DOHH2 (cell line): Measurements from ENCODE around the gene B4GALT3.

Experiments used
- H3F3A ChIP-seq: fragments of 200-600 bp; sonication (generic), shearing (Covaris generic); 2 replicates; pipeline ENCODE4 v1.6.0; 2016; ENCODE audit warnings: antibody characterized with exemption, mild to moderate bottlenecking; ENCODE audit not compliant: control insufficient read depth, insufficient read depth
- H3K27ac ChIP-seq: fragments of 200-600 bp; sonication (generic); 2 replicates; pipeline ENCODE4 v1.5.1; 2014; ENCODE audit warnings: low read depth, mild to moderate bottlenecking, low read length, moderate library complexity
- H3K27me3 ChIP-seq: fragments of 200-600 bp; sonication (generic); 2 replicates; pipeline ENCODE4 v1.6.1; 2014; ENCODE audit warnings: mild to moderate bottlenecking, low read length, mixed read lengths; ENCODE audit not compliant: control insufficient read depth
- H3K36me3 ChIP-seq: fragments of 200-600 bp; sonication (generic); 2 replicates; pipeline ENCODE4 v1.6.1; 2014; ENCODE audit warnings: mild to moderate bottlenecking, low read length, moderate library complexity, mixed read lengths; ENCODE audit not compliant: control insufficient read depth
- H3K4me1 ChIP-seq: fragments of 200-600 bp; sonication (generic); 2 replicates; pipeline ENCODE4 v1.6.1; 2014; ENCODE audit warnings: mild to moderate bottlenecking, low read length, mixed read lengths; ENCODE audit not compliant: control insufficient read depth
- H3K4me2 ChIP-seq: fragments of 200-600 bp; sonication (generic); 2 replicates; pipeline ENCODE4 v1.6.0; 2014; ENCODE audit warnings: mild to moderate bottlenecking, low read length, moderate library complexity
- H3K4me3 ChIP-seq: fragments of 200-600 bp; sonication (generic); 2 replicates; pipeline ENCODE4 v1.5.1; 2014; ENCODE audit warnings: mild to moderate bottlenecking, low read length, mixed read lengths
- H3K79me2 ChIP-seq: fragments of 200-600 bp; sonication (generic); 2 replicates; pipeline ENCODE4 v1.6.1; 2014; ENCODE audit warnings: mild to moderate bottlenecking, low read length, mixed read lengths; ENCODE audit not compliant: control insufficient read depth
- H3K9me2 ChIP-seq: fragments of 200-600 bp; sonication (generic); replicated peaks from 2 replicates; pipeline ENCODE4 v1.6.1; 2014; ENCODE audit warnings: mild to moderate bottlenecking, low read length, mixed read lengths; ENCODE audit not compliant: control insufficient read depth
- H3K9me3 ChIP-seq: fragments of 200-600 bp; sonication (generic); 2 replicates; pipeline ENCODE4 v1.6.1; 2014; ENCODE audit warnings: antibody characterized with exemption, low read length, mixed read lengths; ENCODE audit not compliant: control insufficient read depth, insufficient read depth
- H4K20me1 ChIP-seq: fragments of 200-600 bp; sonication (generic); 2 replicates; pipeline ENCODE4 v1.6.0; 2014; ENCODE audit warnings: low read depth, mild to moderate bottlenecking, antibody characterized with exemption, low read length, moderate library complexity; ENCODE audit not compliant: control insufficient read depth, insufficient read depth
- EZH2phosphoT487 ChIP-seq: fragments of 200-600 bp; sonication (generic); IDR thresholded peaks from 2 replicates; pipeline ENCODE4 v1.6.1; 2017; ENCODE audit warnings: borderline replicate concordance, mild to moderate bottlenecking, antibody characterized with exemption, low read length, moderate library complexity, mixed read lengths
- TF ChIP-seq, protein P1 (sequence below): fragments of 200-600 bp; sonication (generic); IDR thresholded peaks from one replicate; pipeline ENCODE4 v1.5.1; 2014; ENCODE audit warnings: antibody characterized with exemption, mild to moderate bottlenecking, low read depth, low read length; ENCODE audit not compliant: poor library complexity, severe bottlenecking

B4GALT3 gene

GRCh38 chr1:161196521-161197451, 19.5 kb upstream of the B4GALT3 start:
- H3K27ac ChIP-seq, result no peak overlapping the region

GRCh38 chr1:161196111-161196510, 18.8 kb upstream of the B4GALT3 start:
- H4K20me1 ChIP-seq, result no peaks in the 10 kb centered on the region
- no peaks in the 10 kb centered on the region for H3K79me2 ChIP-seq
- peaks cover 39% of the 10 kb centered on the region for H3K4me1 ChIP-seq
- H3F3A ChIP-seq, result 0 out of 2 replicates have a peak, but pooled peaks cover 3% of the 10 kb centered on the region
- no peak overlapping the region for H3K27ac ChIP-seq
- no peak overlapping the region for H3K4me2 ChIP-seq
- no peaks in the 10 kb centered on the region for H3K9me3 ChIP-seq
- no peaks in the 10 kb centered on the region for H3K27me3 ChIP-seq
- no peak overlapping the region for H3K4me3 ChIP-seq
- H3K9me2 ChIP-seq, result no peaks in the 10 kb centered on the region
- no peaks in the 10 kb centered on the region for H3K36me3 ChIP-seq
- no peak for TF ChIP-seq EZH2phosphoT487
- TF ChIP-seq, protein P1, sequence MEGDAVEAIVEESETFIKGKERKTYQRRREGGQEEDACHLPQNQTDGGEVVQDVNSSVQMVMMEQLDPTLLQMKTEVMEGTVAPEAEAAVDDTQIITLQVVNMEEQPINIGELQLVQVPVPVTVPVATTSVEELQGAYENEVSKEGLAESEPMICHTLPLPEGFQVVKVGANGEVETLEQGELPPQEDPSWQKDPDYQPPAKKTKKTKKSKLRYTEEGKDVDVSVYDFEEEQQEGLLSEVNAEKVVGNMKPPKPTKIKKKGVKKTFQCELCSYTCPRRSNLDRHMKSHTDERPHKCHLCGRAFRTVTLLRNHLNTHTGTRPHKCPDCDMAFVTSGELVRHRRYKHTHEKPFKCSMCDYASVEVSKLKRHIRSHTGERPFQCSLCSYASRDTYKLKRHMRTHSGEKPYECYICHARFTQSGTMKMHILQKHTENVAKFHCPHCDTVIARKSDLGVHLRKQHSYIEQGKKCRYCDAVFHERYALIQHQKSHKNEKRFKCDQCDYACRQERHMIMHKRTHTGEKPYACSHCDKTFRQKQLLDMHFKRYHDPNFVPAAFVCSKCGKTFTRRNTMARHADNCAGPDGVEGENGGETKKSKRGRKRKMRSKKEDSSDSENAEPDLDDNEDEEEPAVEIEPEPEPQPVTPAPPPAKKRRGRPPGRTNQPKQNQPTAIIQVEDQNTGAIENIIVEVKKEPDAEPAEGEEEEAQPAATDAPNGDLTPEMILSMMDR, result no peak

More at GRCh38 chr1:161196521-161197451, 19.5 kb upstream of the B4GALT3 start:
- TF ChIP-seq EZH2phosphoT487, result no peak
- TF ChIP-seq, protein P1, result no peak
- Histone ChIP-seq H3K79me2 (no peaks in the 10 kb centered on the region), H3K36me3 (no peaks in the 10 kb centered on the region), H3K4me1 (peaks cover 46% of the 10 kb centered on the region), H3K9me3 (no peaks in the 10 kb centered on the region), H3K4me3 (no peak overlapping the region), H3K9me2 (no peaks in the 10 kb centered on the region), H3K27me3 (no peaks in the 10 kb centered on the region), H3K4me2 (no peak overlapping the region), H4K20me1 (no peaks in the 10 kb centered on the region), H3F3A (0 out of 2 replicates have a peak, but pooled peaks cover 3% of the 10 kb centered on the region)

GRCh38 chr1:161195171-161195570, 17.9 kb upstream of the B4GALT3 start:
- H3K27me3 ChIP-seq, result no peaks in the 10 kb centered on the region
- peak overlapping the region; percentile 51 for H3K4me2 ChIP-seq
- H3K79me2 ChIP-seq, result no peaks in the 10 kb centered on the region
- H4K20me1 ChIP-seq, result no peaks in the 10 kb centered on the region
- peak overlapping the region; percentile 31 for H3K4me3 ChIP-seq
- H3K27ac ChIP-seq, result peak overlapping the region; percentile 34
- no peaks in the 10 kb centered on the region for H3K9me3 ChIP-seq
- H3K4me1 ChIP-seq, result peaks cover 30% of the 10 kb centered on the region
- H3F3A ChIP-seq, result 0 out of 2 replicates have a peak, but pooled peaks cover 3% of the 10 kb centered on the region
- no peak for TF ChIP-seq EZH2phosphoT487
- TF ChIP-seq, protein P1, result no peak
- no peaks in the 10 kb centered on the region for H3K36me3 ChIP-seq
- H3K9me2 ChIP-seq, result no peaks in the 10 kb centered on the region
